GM18499 (cell line): Measurements from ENCODE around the gene MFSD6.

Experiments used
- ATAC-seq: cut with Tn5 transposase; IDR thresholded peaks from one replicate; pipeline ENCODE4 v1.9.1; 2021; ENCODE audit warnings: moderate number of reproducible peaks; ENCODE audit not compliant: insufficient read depth, unreplicated experiment

Gene MFSD6

GRCh38 chr2:190432567-190433231 is 24.5 kb downstream of the MFSD6 start:
- no peak for ATAC-seq

DNA sequence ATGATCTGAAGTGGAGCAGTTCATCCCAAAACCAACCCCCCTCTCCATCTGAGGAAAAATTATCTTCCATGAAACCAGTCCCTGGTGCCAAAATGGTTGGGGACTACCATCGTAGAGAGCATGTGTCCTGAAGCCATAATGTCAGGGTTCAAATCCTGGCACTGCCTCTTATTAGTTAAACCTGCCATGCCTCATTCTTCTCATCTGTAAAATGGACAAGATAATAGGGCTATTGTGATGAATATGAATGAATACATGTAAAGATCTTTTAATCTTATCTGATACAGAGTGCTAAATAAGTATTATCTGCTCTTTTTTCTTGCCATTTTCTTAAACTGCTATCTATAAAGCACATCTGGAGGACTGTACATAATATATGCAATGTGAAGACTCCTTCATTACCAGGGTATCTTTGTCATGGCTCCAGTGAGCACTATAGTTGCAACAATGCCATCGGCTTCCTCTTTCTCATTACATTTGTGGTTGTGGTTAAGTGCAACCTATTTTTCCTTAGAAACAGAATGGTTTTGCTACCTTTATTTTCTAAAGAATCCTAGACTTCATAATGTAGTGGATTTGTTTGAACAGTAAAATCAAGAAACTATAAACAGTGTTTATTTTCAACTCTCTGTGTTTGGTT is 27.0 kb downstream of the MFSD6 start:
- ATAC-seq, result no peak

GRCh38 chr2:190436557-190436956 is 28.4 kb downstream of the MFSD6 start:
- no peak for ATAC-seq

- ATAC-seq, result no peak
These were observed 32.0 kb downstream of the MFSD6 start for GRCh38 chr2:190440113-190440512.

DNA sequence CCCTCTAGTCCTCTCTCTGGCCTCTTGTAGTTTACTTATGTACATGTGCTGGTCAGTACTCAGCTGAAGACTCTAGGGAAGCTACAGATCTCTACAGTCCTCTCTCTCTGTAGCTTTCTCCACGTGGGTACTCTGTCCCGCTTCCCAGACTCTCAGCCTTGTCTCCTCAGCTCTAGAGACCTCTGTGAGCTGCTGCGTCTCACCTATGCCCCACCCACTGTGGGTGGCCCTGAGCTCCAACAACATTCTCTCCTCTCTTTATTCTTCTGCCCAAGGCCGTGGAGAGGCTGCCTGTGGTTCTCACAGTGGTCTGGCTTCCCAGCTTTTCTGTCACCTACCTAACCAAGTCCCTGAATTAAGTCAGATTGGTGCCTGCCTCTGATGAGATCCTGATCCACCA is 33.4 kb downstream of the MFSD6 start:
- no peak for ATAC-seq

- ATAC-seq, result no peak
These were observed 34.9 kb downstream of the MFSD6 start for GRCh38 chr2:190443055-190443454.

GRCh38 chr2:190443778-190444481 is 35.8 kb downstream of the MFSD6 start:
- no peak for ATAC-seq

DNA sequence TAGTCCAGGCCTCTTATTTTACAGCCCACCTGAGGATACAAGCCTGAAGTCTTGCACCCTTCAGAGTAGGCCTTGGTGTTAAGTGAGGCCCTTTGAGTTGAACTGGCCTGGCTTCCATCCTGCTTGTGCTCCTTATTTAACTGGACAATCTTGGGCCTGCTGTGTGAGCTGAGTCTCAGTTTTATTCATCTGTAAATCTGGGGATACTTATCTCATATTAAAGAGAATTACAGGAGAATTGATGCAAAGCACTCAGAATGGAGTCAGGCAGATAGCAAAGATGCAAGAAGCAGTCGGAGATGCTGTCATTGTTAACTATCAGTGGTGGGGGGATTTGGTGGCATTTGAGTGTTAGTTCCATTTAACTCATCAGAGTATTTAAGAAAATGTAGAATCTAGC is 36.8 kb downstream of the MFSD6 start:
- ATAC-seq, result no peak

GRCh38 chr2:190446193-190446592 is 38.0 kb downstream of the MFSD6 start:
- ATAC-seq, result no peak

GRCh38 chr2:190446750-190447516 is 38.8 kb downstream of the MFSD6 start:
- ATAC-seq, result no peak

GRCh38 chr2:190447766-190448165 is 39.6 kb downstream of the MFSD6 start:
- no peak for ATAC-seq

GRCh38 chr2:190449925-190450324 is 41.8 kb downstream of the MFSD6 start:
- no peak for ATAC-seq

DNA sequence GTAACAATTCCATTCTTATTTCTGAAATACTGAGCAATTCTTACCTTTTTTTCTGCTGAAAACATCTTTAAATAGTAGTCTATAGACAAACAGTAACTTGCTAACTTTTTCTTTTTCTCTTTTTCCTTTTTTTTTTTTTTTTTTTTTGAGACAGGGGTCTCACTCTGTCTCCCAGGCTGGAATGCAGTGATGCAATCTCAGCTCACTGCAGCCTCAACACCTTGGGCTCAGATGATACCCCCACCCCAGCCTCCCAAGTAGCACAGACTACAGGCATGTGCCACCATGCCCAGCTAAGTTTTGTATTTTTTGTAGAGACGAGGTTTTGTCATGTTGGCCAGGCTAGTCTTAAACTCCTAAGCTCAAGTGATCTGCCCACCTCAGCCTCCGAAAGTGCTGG is 42.2 kb downstream of the MFSD6 start:
- no peak for ATAC-seq

- no peak for ATAC-seq
These were observed 43.5 kb downstream of the MFSD6 start for GRCh38 chr2:190451561-190452176.

GRCh38 chr2:190452433-190452832 is 44.3 kb downstream of the MFSD6 start:
- no peak for ATAC-seq

DNA sequence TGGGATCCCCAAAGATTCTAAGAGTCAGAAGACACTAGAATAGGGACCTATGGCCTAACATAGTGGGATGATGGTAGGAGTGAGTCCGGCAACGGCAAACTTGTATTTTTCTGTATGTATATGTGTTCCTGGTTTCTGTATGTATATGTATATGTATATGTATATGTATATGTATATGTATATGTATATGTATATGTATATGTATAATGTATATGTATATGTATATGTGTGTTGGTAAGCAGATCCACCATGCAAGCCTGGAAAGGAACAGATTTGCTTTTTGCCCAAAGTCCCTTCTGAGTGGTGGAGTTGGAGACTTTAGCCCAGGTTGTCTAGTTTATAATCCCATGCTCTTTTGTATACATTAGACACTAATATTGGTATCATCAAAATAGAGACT is 46.6 kb downstream of the MFSD6 start:
- no peak for ATAC-seq

GRCh38 chr2:190455358-190456095 is 47.4 kb downstream of the MFSD6 start:
- no peak for ATAC-seq

- no peak for ATAC-seq
These were observed 48.7 kb downstream of the MFSD6 start for GRCh38 chr2:190456833-190457232.

DNA sequence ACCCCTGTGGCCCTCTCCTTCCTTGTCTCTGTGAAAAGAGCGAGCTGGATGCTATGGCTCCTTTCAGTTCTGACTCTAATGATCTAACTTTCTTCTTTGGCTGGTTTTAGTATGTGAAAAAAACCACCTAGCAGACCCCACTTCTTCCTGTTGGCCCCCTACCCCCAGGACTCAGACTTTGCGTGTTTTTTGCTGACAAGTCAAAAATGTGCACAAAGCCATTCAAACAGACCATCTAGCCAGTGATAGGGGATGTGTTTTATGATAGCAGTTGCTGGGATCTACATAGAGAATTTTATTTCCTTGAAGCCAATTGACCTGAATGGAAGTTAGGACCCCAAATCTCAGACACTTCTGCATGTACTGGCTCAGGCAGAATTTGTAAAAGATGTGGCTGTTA is 49.1 kb downstream of the MFSD6 start:
- ATAC-seq, result no peak
